GM12873 (cell line): ENCODE data around the gene BICRAL.
A peak's percentile ranks its signal among the peaks of the same experiment; 100 is the strongest.

Experiments used
- TF ChIP-seq, protein P1 (sequence below): IDR thresholded peaks from 2 replicates; pipeline ENCODE4 v1.5.1; 2012; ENCODE audit warnings: low read depth, mild to moderate bottlenecking, moderate library complexity, low read length, control low read depth; ENCODE audit not compliant: insufficient read depth; ENCODE audit errors: missing control alignments

Gene BICRAL

DNA sequence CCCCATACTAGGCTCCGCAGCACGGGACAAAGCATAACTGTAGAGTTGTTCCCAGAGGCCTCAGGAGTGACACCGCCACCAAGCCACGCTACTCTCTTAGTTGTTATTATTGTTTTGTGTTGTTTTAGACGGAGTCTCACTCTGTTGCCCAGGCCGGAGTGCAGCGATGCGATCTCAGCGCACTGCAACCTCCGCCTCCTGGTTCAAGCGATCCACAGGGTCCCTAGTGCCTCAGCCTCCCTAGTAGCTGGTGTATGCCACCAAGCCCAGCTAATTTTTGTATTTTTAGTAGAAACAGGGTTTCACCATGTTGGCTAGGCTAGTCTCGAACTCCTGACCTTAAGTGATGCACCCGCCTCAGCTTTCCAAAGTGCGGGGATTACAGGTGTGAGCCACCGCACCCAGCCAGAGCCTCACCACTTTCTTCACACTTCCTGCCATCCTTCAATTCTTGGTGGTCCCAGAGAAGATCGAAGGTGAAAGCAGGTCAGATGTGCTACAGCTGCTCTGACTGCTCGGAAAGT lies 109.4 kb downstream of the BICRAL start:
- TF ChIP-seq, protein P1, sequence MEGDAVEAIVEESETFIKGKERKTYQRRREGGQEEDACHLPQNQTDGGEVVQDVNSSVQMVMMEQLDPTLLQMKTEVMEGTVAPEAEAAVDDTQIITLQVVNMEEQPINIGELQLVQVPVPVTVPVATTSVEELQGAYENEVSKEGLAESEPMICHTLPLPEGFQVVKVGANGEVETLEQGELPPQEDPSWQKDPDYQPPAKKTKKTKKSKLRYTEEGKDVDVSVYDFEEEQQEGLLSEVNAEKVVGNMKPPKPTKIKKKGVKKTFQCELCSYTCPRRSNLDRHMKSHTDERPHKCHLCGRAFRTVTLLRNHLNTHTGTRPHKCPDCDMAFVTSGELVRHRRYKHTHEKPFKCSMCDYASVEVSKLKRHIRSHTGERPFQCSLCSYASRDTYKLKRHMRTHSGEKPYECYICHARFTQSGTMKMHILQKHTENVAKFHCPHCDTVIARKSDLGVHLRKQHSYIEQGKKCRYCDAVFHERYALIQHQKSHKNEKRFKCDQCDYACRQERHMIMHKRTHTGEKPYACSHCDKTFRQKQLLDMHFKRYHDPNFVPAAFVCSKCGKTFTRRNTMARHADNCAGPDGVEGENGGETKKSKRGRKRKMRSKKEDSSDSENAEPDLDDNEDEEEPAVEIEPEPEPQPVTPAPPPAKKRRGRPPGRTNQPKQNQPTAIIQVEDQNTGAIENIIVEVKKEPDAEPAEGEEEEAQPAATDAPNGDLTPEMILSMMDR, result no peak

DNA sequence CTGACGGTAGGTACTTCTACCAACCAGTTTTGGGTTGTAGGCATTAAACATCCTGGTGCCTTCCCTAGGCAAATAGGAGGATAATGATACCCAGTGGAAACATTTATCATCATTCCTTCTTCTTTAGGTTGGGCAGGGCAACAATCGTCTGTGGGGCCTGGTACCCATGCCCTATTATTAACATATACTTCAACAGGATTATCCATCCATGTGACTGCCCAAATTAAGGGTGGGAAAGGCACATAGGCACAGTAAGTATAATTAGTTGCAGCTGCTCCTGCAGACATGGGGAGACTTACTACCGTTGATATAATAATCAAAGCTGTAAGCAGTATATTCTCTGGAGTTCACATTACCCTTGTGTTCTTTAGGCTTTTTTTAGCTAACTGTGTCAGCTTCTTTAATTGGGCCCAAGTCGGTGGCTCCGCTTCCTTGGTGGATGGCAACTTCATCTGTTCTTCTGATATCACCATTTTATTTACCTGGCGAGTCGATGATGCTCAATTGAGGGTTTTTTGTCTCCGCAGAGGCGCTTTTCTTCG lies 114.4 kb downstream of the BICRAL start:
- TF ChIP-seq, protein P1, result no peak

- TF ChIP-seq, protein P1, result peak; percentile 63
Observed at GRCh38 chr6:42898891-42899361, 117.1 kb downstream of the BICRAL start.

DNA sequence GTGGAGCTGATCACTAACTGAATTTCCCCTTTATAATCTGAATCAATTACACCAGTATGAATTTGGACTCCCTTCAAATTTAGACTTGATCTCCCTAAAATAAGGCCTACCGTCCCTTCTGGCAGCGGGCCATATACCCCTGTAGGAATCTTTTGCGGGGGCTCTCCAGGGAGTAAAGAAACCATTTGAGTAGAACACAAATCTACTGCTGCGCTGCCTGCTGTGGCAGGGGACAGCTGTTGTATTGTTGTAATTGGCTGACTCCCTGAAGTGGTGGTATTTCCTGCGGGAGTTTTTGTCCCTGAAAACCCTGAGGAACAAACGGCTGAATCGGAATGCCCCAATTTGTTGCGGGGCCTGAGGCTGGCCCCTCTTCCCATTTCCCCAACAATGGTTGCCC lies 118.0 kb downstream of the BICRAL start:
- TF ChIP-seq, protein P1, result no peak

- TF ChIP-seq, protein P1, result peak; percentile 79
Observed at GRCh38 chr6:42901538-42901957, 119.7 kb downstream of the BICRAL start.

DNA sequence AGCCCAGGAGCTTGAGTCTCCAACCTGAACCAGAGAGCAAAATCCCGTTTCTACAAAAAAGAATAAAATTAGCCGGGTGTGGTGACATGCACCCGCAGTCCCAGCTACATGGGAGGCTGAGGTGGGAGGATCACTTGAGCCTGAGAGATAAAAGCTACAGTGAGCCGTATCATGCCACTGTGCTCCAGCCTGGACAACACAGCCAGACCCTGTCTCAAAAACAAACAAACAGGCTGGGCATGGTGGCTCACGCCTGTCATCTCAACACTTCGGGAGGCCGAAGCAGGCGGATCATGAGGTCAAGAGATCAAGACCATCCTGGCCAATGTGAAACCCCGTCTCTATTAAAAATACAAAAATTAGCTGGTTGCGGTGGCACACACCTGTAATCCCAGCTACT lies 122.6 kb downstream of the BICRAL start:
- TF ChIP-seq, protein P1, result no peak

DNA sequence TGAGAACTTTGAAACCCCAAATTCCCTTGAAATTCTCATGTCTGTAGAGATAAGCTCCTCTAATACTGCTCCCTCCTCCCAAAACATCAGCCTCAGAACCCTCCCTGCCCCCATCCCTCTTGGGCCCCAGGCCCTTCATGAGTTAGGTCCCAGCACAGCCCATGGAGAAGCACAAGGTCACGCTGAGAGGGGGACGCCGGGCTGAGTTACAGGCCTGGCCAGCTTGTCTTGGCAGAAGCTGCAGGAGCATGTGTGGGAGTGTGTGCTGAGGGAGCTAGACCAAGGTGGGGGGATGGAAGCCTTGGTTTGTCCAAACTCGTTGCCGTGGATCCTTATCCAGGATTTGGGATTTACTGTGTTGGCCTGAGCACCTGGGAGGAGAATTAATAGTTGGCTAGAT lies 125.5 kb downstream of the BICRAL start:
- TF ChIP-seq, protein P1, result no peak

- TF ChIP-seq, protein P1, result no peak
Observed at GRCh38 chr6:42909835-42910234, 128.0 kb downstream of the BICRAL start.
